ENCODE data around the gene FYB1.

DNA sequence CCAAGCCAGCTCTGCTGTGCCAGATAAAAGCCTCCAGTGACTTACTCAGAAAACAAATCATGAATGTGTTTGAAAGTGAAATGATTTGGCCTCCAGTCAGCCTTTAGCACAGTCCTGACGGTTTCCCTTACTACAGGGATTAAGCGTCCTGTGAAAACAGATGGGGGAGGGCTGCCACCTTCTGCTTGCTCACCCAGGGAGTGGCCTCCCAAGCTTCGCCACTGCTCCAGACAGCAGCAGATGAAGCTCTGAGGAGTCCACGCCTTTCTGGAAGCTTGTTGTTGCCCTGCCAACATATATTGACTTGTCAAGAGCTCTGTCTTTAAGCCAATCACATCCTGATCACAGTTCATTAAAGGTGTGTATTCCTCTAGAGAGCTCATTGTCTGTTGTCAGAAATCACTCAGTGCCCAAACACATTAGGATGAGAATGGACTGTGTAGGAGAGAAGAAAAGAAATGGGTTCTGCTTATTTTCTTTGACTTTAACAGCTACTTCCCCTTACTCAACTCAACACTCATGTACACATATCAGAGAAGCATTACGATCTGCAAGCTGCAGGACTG, 4.9 kb upstream of the FYB1 start:
- TF ChIP-seq EZH2 (IDR thresholded peaks at IDR 0.05) = no peak
- no peak for TF ChIP-seq POLR2AphosphoS5 (IDR thresholded peaks at IDR 0.05; ENCODE audit: borderline replicate concordance, low read depth, low read length)
